HG03442 (cell line): ENCODE results near the gene CNTN5.
"Not testable (repeated sequence)": the region's sequence is repeated elsewhere in the genome, so short reads cannot be mapped to it uniquely, and the experiment has no call there.

ENCODE experiments used
- ATAC-seq: cut with Tn5 transposase; IDR thresholded peaks from one replicate; pipeline ENCODE4 v1.9.1; 2021; ENCODE audit warnings: mild to moderate bottlenecking, moderate library complexity; ENCODE audit not compliant: unreplicated experiment

Gene CNTN5

DNA sequence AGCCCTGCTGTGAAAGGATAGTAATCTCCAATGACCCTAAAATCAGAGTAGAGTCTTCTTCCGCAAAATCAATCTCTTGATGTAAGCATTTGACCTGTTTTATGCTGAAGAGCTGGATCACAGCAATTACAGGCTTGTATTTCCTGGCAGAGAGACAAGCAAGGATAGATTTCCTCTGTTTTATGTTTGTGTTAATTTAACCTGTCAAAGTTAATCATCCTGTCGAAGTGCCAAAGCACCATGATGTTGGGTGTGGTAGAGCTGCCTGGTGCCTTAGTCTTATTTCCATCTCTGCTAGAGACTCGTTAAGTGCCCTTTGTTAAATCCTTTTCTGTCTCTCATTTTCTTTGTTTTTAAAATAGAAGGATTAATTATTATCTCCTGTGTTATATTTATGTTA is 248.1 kb downstream of the CNTN5 start:
- no peak for ATAC-seq

GRCh38 chr11:99271527-99271926 is 250.8 kb downstream of the CNTN5 start:
- no peak for ATAC-seq

- no peak for ATAC-seq
Observed at GRCh38 chr11:99275521-99275920, 254.8 kb downstream of the CNTN5 start.

- no peak for ATAC-seq
Observed at GRCh38 chr11:99277281-99277680, 256.5 kb downstream of the CNTN5 start.

GRCh38 chr11:99279266-99279665 is 258.5 kb downstream of the CNTN5 start:
- ATAC-seq = no peak

DNA sequence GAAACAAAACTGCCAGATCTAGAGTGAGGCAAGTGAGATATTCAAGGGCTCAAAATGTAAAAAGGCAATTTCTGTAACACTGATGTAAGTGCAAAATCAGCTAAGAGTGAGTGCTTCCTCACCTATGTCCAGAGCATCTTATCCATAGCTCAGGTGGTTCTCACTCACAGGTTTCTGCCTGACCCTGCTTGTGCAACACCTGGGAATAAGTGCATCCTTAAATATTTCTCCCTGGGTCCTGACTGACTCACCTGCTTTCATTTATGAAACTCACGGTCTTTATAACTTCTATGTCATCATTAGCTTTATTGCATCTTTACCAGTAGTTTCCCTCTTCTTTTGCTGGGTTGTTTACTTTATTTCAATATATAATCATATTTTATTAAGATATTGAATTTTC is 260.6 kb downstream of the CNTN5 start:
- no peak for ATAC-seq

DNA sequence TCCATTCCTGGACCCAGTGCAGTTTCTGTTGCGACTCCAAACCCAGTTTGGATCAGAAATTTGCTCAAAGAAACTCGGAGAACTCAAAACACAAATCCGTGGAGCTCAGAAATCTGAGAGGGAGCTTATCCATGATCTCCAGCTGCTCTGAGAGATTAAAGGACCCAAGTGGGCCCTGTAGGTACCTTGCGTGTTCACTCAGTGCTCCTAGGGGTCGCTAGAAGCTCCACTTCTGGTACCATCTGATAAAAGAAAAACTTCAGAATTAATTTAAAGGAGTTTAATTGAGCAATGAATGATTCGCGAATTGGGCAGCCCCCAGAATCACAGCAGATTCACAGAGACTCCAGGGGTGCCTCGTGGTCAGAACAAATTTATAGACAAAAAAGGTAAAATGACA is 277.2 kb downstream of the CNTN5 start:
- not testable (repeated sequence) for ATAC-seq

DNA sequence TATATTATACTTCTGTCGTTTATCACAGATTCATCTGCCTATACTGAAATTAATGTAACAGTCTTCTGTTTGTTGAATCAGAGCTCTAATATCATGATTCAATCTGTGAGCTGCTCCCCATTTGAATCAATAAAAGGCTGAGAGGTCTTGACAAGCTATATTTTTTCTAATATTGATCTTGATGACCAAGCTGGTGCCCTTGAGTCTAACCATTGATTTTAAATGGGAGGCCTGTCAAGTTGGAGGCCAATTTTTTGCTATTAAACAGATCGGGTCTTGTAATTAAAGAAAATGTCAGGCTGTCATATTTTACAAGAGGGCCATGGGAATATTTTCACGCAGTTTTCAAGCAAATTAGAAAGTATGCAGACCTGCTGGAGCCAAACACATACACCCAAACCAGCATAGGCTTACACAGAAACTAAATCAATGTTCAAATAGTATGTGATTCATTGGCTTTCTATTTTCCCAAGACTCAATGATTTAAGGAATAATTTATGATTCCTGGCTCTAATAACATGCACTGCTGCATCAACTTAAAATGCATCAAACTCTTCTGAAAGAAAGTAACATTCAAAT is 286.9 kb downstream of the CNTN5 start:
- no peak for ATAC-seq

DNA sequence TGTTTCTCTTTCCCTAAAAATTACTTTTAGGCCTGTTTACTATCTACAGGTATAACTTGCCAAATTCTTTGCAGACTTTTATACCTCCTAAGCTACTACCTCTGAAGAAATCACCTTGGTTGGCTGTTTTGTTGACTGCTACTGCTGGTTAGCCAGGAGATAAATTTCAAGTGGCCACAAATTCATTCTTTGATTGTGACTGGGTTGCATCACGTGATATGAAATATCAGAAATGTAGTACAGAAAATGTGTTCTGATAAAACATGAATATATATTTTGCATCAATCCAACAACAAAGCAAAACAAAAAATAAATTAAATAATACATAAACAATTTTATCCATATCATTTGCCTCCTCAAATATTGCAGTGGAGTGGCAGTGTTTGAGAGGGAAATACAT is 291.1 kb downstream of the CNTN5 start:
- no peak for ATAC-seq

DNA sequence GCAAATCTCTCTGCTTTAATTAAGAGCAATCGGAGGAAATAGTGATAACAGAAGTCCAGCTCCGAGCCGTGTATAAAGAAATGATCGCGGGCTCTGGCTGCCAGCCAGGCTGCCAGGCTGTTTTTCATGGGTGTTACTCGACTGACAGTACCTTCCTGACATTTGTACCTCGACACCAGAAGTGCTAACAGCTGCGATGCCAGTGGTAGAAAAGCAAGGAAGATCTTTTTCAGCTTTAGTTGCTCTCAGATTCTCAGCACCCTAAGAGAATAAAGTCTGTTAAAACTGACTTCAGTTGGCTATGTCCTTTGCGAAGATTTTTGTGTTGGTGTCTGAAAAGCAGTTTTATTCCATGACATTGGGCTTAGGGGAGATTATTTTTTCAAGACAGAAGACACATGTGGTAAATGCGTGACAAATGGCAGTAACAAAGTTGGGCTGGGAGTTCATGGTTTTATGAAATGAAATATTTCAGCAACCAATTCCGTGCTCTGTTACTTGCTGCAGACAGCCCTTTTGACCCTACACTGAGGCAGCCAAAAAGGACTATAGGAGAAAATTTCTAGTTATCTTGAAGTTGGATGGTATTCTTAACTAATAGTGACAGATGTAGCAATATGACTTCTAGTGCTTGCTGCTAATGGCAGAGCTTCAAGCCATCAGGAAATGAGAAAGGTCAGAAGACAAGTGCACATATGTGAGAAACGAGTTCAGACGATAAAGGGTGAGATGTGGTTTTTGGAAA is 296.2 kb downstream of the CNTN5 start:
- ATAC-seq = no peak

GRCh38 chr11:99320769-99321290 is 300.1 kb downstream of the CNTN5 start:
- ATAC-seq = no peak

DNA sequence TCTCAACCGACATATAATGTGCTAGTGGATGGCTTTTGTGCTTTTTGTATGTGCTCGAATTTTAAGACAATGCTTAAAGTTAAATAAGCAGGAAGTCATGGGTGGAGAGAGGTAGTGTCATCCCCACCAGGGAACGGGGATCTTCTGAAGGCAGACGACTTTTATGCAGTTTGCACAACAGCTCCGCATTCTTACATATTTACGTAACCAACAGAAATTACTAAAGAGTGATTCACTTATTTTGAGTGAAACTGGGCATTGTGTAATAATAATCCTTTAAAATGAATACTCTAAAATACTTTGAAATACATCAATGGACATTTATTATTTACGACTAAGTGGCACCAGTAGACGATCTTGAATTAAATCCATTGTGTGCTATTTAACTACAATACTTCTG is 305.1 kb downstream of the CNTN5 start:
- no peak for ATAC-seq

DNA sequence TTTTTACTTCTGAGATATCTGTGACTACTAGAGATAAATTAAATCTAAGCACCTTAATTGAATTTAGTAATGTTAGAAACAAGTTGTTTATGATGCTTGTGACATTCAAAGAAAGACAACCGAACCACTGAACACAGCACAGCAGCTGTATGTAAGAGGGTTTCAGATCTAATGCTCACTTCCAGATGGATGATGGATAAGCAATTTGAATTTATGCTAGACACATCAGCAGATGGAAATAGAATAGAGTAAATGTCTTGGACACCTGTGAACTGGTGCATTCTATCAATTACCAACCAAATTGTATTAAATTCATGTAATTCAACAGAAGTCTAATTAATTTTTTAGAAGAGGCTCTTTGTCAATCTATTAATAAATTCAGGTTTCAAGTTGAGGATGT is 306.3 kb downstream of the CNTN5 start:
- no peak for ATAC-seq

DNA sequence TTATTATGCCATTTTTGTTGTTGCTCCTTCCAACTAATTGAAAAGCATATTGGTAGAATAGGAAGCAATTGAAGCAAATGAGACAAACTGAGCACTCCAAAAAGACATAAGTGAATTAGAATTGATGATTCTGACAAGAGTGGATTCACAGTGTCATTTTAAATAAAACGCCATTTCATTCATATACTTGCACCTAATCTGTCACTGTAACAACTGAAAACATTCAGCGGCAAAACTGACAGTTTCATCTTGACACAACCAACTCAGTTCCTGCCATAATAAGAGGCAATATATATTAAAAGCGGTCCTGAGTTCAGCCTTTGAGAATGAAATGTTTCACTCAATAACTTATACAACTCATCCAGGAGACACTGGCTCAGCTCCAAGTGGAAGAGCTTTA is 306.8 kb downstream of the CNTN5 start:
- no peak for ATAC-seq

GRCh38 chr11:99333621-99334020 is 312.9 kb downstream of the CNTN5 start:
- no peak for ATAC-seq

DNA sequence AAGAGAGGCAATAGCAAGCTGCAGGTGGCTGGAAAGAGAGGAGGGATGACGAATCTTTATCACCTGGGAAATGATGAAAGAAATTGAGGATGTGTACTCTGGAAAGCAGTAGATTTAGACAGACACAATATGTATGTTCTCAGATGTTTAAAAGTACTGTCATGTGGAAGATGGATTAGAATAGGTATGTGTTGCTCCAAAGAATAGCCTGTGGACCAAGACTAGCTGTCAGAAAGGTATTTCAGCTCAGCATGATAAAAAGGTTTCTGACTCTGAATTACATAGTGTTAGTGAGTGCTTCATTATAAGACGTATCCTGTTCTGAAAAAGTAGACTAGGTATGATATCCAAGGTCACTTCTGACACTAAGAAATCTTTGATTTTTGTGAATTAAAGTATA is 322.4 kb downstream of the CNTN5 start:
- no peak for ATAC-seq

GRCh38 chr11:99349151-99349673 is 328.5 kb downstream of the CNTN5 start:
- ATAC-seq = no peak

DNA sequence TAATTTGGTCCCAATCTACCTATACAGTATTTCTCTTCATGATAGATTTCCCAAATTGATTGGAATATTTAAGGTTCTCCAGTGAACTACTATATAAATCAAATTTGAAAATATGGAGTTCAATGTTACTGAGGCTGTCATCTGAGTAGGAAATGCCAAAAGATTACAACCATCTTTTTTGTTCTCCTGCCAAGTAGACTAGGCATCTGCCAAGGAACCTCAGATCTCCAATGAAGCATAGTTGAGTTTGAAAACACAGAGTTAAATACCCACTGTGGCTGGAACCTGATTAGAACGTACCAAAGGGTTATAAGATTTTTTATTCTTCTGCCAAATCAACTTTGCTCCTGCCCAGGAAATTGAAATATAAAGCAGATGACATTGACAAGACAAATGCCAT is 330.9 kb downstream of the CNTN5 start:
- ATAC-seq = no peak

DNA sequence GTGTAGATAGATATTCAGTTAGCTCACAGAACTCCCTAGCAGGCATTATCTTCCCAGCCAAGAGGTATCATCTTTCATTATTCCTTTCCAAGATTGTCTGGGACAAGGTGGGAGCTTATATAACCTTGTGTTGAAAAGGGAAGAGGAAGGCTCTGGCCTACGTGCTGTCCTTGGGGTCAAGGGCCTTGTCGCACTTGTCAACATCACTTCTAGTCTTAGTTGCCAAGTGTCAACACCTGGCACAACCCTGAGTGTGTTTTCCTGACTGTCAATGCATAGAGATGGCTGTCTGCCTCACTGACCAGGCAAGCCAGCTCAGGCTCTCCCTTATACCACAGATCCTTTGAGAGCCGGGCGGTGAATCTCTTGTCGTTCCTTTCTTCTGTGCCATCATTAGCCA is 331.9 kb downstream of the CNTN5 start:
- ATAC-seq = no peak

DNA sequence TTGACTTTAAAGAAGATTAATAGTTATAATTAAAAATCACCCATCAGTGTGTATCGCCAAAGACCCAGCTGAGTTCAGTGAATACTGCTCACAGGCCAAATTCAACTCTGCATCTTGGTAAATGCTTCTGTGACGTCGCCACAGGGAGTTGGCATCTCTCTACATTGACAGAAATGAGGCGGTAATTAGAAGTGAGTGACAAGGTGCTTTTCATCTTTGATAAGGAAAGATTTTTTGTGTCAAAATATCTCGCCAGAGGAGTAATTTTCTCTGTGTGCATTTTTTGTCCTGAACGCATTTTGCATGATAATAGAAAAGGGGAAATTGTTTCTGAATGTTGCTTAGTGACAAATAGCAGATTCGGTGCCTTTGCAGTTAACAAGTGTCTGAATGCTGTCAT is 345.8 kb downstream of the CNTN5 start:
- no peak for ATAC-seq

- ATAC-seq = no peak
Observed at GRCh38 chr11:99368583-99368982, 347.8 kb downstream of the CNTN5 start.

GRCh38 chr11:99370549-99371216 is 349.9 kb downstream of the CNTN5 start:
- ATAC-seq = no peak
